H9 (cell line): Measurements from ENCODE around the gene SLC25A34. TPM values are rescaled to one million over a fixed set of nuclear protein-coding genes. Genes with fewer than 3 reads are reported as not detected.

Source experiments
- DNase-seq: peaks from one replicate; pipeline ENCODE4 v3.0.0-alpha.2; 2017
- H2AFZ ChIP-seq: one replicate; pipeline ENCODE4 v1.6.1; 2013; ENCODE audit warnings: mild to moderate bottlenecking, low read length, control low read depth, moderate library complexity
- H2AK5ac ChIP-seq: 2 replicates; pipeline ENCODE4 v1.6.1; 2013; ENCODE audit warnings: low read length, control low read depth, mixed read lengths; ENCODE audit not compliant: insufficient read length
- H2BK120ac ChIP-seq: one replicate; pipeline ENCODE4 v1.6.1; 2013; ENCODE audit warnings: low read depth, mild to moderate bottlenecking, low read length, control low read depth, inconsistent platforms; ENCODE audit not compliant: poor library complexity, severe bottlenecking
- H2BK12ac ChIP-seq: 2 replicates; pipeline ENCODE4 v1.6.1; 2013; ENCODE audit warnings: low read length, control low read depth, mixed read lengths, low read depth; ENCODE audit not compliant: insufficient read length
- H2BK15ac ChIP-seq: 2 replicates; pipeline ENCODE4 v1.6.1; 2013; ENCODE audit warnings: low read depth, low read length, control low read depth
- H2BK20ac ChIP-seq: one replicate; pipeline ENCODE4 v1.6.1; 2013; ENCODE audit warnings: low read depth, mild to moderate bottlenecking, low read length, control low read depth, inconsistent platforms; ENCODE audit not compliant: poor library complexity, severe bottlenecking
- H2BK5ac ChIP-seq: 2 replicates; pipeline ENCODE4 v1.6.1; 2013; ENCODE audit warnings: low read length, control low read depth, mixed read lengths; ENCODE audit not compliant: insufficient read length
- H3K14ac ChIP-seq: 2 replicates; pipeline ENCODE4 v1.6.1; 2013; ENCODE audit warnings: low read length, control low read depth; ENCODE audit not compliant: insufficient read depth
- H3K18ac ChIP-seq: 2 replicates; pipeline ENCODE4 v1.6.1; 2013; ENCODE audit warnings: low read depth, mild to moderate bottlenecking, mixed read lengths, low read length, control low read depth; ENCODE audit not compliant: insufficient read length
- H3K23ac ChIP-seq: 2 replicates; pipeline ENCODE4 v1.6.1; 2013; ENCODE audit warnings: low read length, control low read depth, mixed read lengths, low read depth; ENCODE audit not compliant: insufficient read length
- H3K23me2 ChIP-seq: 2 replicates; pipeline ENCODE4 v1.6.1; 2013; ENCODE audit warnings: low read depth, mild to moderate bottlenecking, mixed read lengths, low read length, control low read depth; ENCODE audit not compliant: insufficient read length, poor library complexity, severe bottlenecking
- H3K27ac ChIP-seq: 2 replicates; pipeline ENCODE4 v1.5.1; 2013; ENCODE audit warnings: low read length, control low read depth, mixed read lengths, low read depth; ENCODE audit not compliant: insufficient read length
- H3K27me3 ChIP-seq: 2 replicates; pipeline ENCODE4 v1.6.1; 2013; ENCODE audit warnings: low read length, control low read depth, inconsistent platforms; ENCODE audit not compliant: insufficient read depth
- H3K4ac ChIP-seq: 2 replicates; pipeline ENCODE4 v1.6.1; 2013; ENCODE audit warnings: low read depth, mild to moderate bottlenecking, control low read depth, inconsistent platforms, low read length, moderate library complexity
- H3K4me1 ChIP-seq: 2 replicates; pipeline ENCODE4 v1.6.1; 2013; ENCODE audit warnings: low read length, control low read depth, inconsistent platforms; ENCODE audit not compliant: insufficient read depth
- H3K4me2 ChIP-seq: 2 replicates; pipeline ENCODE4 v1.6.1; 2013; ENCODE audit warnings: low read length, control low read depth, mixed read lengths; ENCODE audit not compliant: insufficient read length, insufficient read depth
- H3K56ac ChIP-seq: 2 replicates; pipeline ENCODE4 v1.6.1; 2013; ENCODE audit warnings: low read depth, mild to moderate bottlenecking, mixed read lengths, low read length, control low read depth; ENCODE audit not compliant: insufficient read length
- H3K79me1 ChIP-seq: 2 replicates; pipeline ENCODE4 v1.6.1; 2013; ENCODE audit warnings: low read depth, mild to moderate bottlenecking, moderate library complexity, low read length, control low read depth, inconsistent platforms; ENCODE audit not compliant: insufficient read depth, poor library complexity, severe bottlenecking
- H3K79me2 ChIP-seq: 2 replicates; pipeline ENCODE4 v1.6.1; 2013; ENCODE audit warnings: low read length, control low read depth, inconsistent platforms; ENCODE audit not compliant: insufficient read depth
- H3K9ac ChIP-seq: 2 replicates; pipeline ENCODE4 v1.6.1; 2013; ENCODE audit warnings: low read length, control low read depth, mixed read lengths; ENCODE audit not compliant: insufficient read length; ENCODE audit errors: extremely low read depth
- H3K9me3 ChIP-seq: one replicate; pipeline ENCODE4 v1.6.1; 2013; ENCODE audit warnings: low read depth, low read length, inconsistent platforms; ENCODE audit not compliant: control insufficient read depth
- H3T11ph ChIP-seq: one replicate; pipeline ENCODE4 v1.6.1; 2013; ENCODE audit warnings: mild to moderate bottlenecking, low read length, control low read depth, inconsistent platforms
- H4K20me1 ChIP-seq: one replicate; pipeline ENCODE4 v1.6.1; 2013; ENCODE audit not compliant: control insufficient read depth, insufficient read length, insufficient read depth
- H4K5ac ChIP-seq: 2 replicates; pipeline ENCODE4 v1.6.1; 2013; ENCODE audit warnings: low read depth, mild to moderate bottlenecking, mixed read lengths, low read length, control low read depth; ENCODE audit not compliant: insufficient read length
- H4K8ac ChIP-seq: replicated peaks from 2 replicates; pipeline ENCODE4 v1.6.1; 2013; ENCODE audit warnings: low read length, control low read depth, mixed read lengths, low read depth; ENCODE audit not compliant: insufficient read length
- H4K91ac ChIP-seq: 2 replicates; pipeline ENCODE4 v1.6.1; 2013; ENCODE audit warnings: low read depth, mild to moderate bottlenecking, moderate library complexity, mixed read lengths, low read length, control low read depth; ENCODE audit not compliant: insufficient read length
- H3K27ac Mint-ChIP-seq, 3 experiments: 2 replicates in 2 of 3; 3 replicates in 1 of 3; pipeline ENCODE4 v1.8.0; 2020 to 2021; ENCODE audit warnings: mixed read lengths in 3 of 3, mild to moderate bottlenecking in 1 of 3, moderate library complexity in 1 of 3
- H3K27me3 Mint-ChIP-seq: 2 replicates; pipeline ENCODE4 v1.8.0; 2021; ENCODE audit warnings: low read depth, mild to moderate bottlenecking, moderate library complexity, mixed read lengths
- H3K36me3 Mint-ChIP-seq, 3 experiments: 2 replicates in 2 of 3; 3 replicates in 1 of 3; pipeline ENCODE4 v1.8.0; 2020 to 2021; ENCODE audit warnings: low read depth in 3 of 3, mixed read lengths in 3 of 3; ENCODE audit not compliant: insufficient read depth in 1 of 3
- H3K4me1 Mint-ChIP-seq, 2 experiments: 2 replicates each; pipeline ENCODE4 v1.8.0; 2020; ENCODE audit warnings: mixed read lengths in 2 of 2
- H3K4me3 Mint-ChIP-seq, 2 experiments: 2 replicates in 1 of 2; 3 replicates in 1 of 2; pipeline ENCODE4 v1.8.0; 2020 to 2021; ENCODE audit warnings: mild to moderate bottlenecking in 2 of 2, mixed read lengths in 2 of 2, moderate library complexity in 1 of 2
- H3K9me3 Mint-ChIP-seq, 2 experiments: 2 replicates in 1 of 2; 3 replicates in 1 of 2; pipeline ENCODE4 v1.8.0; 2020; ENCODE audit warnings: mild to moderate bottlenecking in 2 of 2, mixed read lengths in 2 of 2, moderate library complexity in 1 of 2
- CTCF ChIP-seq: fragments of 200-600 bp; sonication (generic); conservative IDR thresholded peaks from 3 replicates; pipeline ENCODE4 v1.8.0; 2021; ENCODE audit warnings: antibody characterized with exemption, mild to moderate bottlenecking
- WGBS: extraction: QIAGEN DNeasy Blood & Tissue Kit; methylation state at CpG from one replicate; pipeline ENCODE4 v1.1.7; 2013; ENCODE audit warnings: missing lambda C conversion rate, low lambda C conversion rate, mixed read lengths; ENCODE audit not compliant: insufficient read length; ENCODE audit errors: extremely low coverage; 5-methylcytosine and 5-hydroxymethylcytosine counted together
- total RNA-seq: library from RNA; stranded (reverse); gene quantifications from 2 replicates; pipeline ENCODE4 v1.2.1, GENCODE V29; 2021

The SLC25A34 gene
- total RNA-seq, 1 experiment from 2014 or later: 1.5 TPM

GRCh38 chr1:15775706-15776105 lies 39.6 kb downstream of the SLC25A34 start:
- Mint-ChIP-seq H3K27ac (peak overlapping the region in 1 of 3 experiments; percentile 79; a peak in 1 of 7 replicates), H3K9me3 (no peaks in the 10 kb centered on the region), H3K27me3 (no peaks in the 10 kb centered on the region), H3K36me3 (peaks cover 55 to 90% (median 78%) of the 10 kb centered on the region in 3 experiments), H3K4me3 (no peak overlapping the region), H3K4me1 (no peaks in the 10 kb centered on the region)
- H3K79me1 ChIP-seq: no peaks in the 10 kb centered on the region
- no peak overlapping the region for H3K4me2 ChIP-seq
- H2AFZ ChIP-seq: no peak overlapping the region
- H3K9me3 ChIP-seq: no peaks in the 10 kb centered on the region
- H3K27me3 ChIP-seq: no peaks in the 10 kb centered on the region
- no CpG with 5 or more reads among the region's 2 CpGs for WGBS
- no peak overlapping the region for H4K91ac ChIP-seq
- no peak overlapping the region for H3K56ac ChIP-seq
- no peak overlapping the region for H3K4ac ChIP-seq
- no peak overlapping the region for H2AK5ac ChIP-seq
- H2BK15ac ChIP-seq: no peak overlapping the region
- no peak overlapping the region for H2BK20ac ChIP-seq
- H3K23me2 ChIP-seq: no peaks in the 10 kb centered on the region
- no peak overlapping the region for H2BK5ac ChIP-seq
- no peaks in the 10 kb centered on the region for H3K4me1 ChIP-seq
- H4K20me1 ChIP-seq: no peaks in the 10 kb centered on the region
- H3K18ac ChIP-seq: no peak overlapping the region
- no peak overlapping the region for H4K8ac ChIP-seq
- no peak overlapping the region for H3K9ac ChIP-seq
- no peak overlapping the region for H3K23ac ChIP-seq
- no peak overlapping the region for H3K27ac ChIP-seq
- H3T11ph ChIP-seq: no peak overlapping the region
- DNase-seq: no peak
- TF ChIP-seq CTCF: no peak
- no peak overlapping the region for H2BK12ac ChIP-seq
- H3K14ac ChIP-seq: no peak overlapping the region
- H2BK120ac ChIP-seq: no peak overlapping the region
- no peaks in the 10 kb centered on the region for H3K79me2 ChIP-seq
- H4K5ac ChIP-seq: no peak overlapping the region
